CMK (cell line): ENCODE measurements around the gene S100B.

ENCODE experiments used
- DNase-seq: peaks from one replicate; pipeline ENCODE4 v3.0.0-alpha.2; 2010; ENCODE audit warnings: low read depth

S100B gene

GRCh38 chr21:46627726-46628125, 22.8 kb upstream of the S100B start:
- DNase-seq, result no peak

GRCh38 chr21:46626975-46627501, 22.2 kb upstream of the S100B start:
- DNase-seq, result no peak

DNA sequence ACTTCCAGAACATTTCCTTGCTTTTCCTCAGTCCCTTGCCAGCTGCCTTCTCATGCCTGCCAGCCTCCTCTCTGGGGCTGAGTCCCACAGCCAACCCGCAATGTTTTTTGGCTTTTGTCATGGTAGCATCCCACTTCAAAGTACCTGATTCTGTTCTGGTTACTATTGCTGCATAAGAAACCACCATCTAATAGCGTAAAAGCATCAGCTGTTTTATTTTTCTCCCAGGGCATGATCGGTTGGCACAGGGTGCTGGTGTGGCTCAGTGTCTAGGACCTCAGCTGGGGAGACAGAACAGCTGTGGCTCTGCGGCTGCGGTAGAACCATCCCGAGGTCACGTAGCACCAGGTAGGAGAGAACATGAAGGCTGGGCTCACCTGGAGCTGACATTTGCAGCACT, 21.7 kb upstream of the S100B start:
- no peak for DNase-seq

DNA sequence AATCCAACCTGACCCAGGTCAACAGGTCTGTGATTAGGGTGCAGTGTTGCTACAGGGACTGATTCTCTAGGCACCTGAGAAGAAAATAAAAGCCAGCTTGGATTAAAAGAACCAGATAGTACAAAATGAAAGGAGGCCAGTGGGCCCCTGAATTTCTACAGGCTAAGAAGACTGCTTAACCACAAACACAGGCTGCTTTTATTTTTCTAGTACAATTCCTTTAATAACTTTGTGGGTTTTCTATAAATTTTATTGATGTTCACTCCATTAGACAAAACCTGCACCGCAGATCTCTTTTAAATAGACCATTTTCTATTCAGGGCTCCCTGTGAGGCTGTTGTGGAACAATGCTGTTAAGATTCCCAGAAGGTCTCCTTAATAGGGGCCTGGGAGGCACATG, 20.9 kb upstream of the S100B start:
- DNase-seq, result no peak

- no peak for DNase-seq
These were observed 19.2 kb upstream of the S100B start for GRCh38 chr21:46624050-46624449.

GRCh38 chr21:46622226-46622625, 17.3 kb upstream of the S100B start:
- peak; percentile 73 for DNase-seq

DNA sequence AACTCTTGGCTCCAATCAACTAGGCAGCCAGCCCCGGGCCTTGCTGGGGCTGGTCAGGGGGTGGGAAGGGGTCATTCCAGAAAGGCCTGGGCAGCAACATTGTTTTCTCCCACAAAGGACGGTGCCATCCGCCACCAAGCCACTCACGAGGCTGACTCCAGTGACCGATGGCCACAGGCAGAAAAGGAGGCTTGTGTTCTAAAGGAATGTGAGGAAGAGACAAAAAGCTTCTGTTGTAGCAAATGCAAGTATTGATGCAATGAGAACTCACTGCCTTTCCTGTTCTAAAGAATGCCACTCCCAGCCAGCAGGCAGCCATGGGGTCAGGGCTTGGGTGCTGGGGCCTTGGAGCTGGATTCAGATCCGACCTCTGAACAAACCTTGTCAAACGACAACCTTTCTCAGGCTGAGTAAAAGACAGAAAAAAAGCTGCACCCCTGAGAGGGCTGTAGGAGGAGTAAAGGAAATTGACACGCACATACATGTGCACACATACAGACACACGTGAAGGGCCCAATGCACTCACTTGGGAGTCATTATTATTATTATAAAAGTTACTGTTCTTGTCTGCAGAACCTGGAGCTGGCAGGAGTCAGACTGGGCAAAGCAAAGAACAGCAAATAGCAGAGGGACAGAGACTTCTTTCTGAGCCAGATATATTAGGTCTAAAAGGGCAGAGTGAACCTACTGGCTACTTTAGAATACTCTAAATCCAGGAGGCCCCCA, 16.7 kb upstream of the S100B start:
- no peak for DNase-seq

DNA sequence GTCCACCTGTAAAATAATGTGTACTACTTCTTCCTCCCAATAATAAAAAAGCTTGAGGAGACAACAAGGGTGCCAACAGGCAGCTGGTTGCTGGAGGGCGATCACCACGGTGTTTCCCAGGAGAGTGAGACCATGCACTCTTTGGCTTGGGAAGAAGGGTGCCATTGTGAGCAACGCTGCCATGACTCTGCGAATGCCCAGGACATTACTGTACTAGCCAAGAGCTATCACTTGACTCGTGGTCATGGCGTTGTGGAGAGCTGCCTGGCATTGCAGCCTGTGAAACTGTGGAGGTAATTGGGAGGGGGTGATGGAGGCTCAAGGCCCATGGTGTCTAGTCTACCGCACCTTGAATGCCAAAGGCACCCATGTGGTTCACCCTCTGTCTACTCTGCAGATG, 16.0 kb upstream of the S100B start:
- no peak for DNase-seq

- no peak for DNase-seq
These were observed 15.0 kb upstream of the S100B start for GRCh38 chr21:46619846-46620245.

DNA sequence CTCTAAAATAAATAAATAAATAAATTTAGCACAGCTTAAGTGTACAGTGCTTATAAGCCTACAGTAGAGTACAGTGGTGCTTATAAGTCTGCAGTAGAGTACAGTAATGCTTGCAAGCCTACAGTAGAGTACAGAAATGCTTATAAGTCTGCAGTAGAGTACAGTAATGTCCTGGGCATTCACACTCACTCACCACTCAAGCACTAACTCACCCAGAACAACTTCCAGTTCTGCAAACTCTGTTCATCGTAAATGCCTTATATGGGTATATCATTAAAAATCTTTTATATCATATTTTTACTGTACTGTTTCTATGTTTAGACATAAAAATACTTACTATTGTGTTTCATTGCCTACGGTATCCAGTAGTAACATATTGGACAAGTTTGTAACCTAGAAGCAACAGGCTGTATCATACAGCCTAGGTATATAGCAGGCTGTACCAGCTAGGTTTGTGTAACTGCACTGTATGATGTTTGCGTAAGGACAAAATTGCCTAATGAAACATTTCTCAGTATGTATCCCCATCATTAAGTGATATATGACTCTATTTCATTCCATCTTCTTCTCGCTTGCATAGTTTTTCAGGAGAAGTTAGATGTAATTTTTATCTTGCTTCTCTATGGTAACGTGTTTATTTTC, 14.0 kb upstream of the S100B start:
- no peak for DNase-seq

GRCh38 chr21:46617267-46618051, 12.6 kb upstream of the S100B start:
- no peak for DNase-seq

DNA sequence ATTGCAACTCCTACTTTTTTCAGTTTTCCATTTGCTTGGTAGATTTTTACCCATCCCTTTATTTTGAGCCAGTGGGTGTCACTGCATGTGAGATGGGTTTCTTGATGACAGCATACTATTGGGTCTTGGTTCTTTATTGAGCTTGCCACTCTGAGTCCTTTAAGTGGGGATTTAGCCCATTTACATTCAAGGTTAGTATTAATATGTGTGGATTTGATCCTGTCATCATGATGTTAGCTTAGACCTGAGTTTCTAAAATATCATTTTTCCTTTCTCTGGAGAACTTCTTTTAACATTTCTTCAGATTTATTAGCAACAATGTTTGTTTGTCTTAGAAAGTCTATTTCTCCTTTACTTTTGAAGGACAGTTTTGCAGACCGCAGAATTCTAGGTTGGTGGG, 11.8 kb upstream of the S100B start:
- DNase-seq, result no peak

- no peak for DNase-seq
These were observed 11.2 kb upstream of the S100B start for GRCh38 chr21:46616050-46616449.

DNA sequence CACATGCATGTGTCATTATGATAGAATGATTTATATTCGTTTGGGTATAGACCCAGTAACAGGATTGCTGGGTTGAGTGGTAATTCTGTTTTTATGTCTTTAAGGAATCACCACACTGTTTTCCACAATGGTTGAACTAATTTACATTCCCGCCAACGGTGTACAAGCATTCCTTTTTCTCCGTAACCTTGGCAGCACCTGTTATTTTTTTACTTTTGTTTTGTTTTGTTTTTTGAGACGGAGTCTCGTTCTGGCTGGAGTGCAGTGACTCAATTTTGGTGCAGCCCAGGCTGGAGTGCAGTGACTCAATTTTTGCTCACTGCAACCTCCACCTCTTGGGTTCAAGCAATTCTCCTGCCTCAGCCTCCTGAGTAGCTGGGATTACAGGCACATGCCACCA, 8.5 kb upstream of the S100B start:
- DNase-seq, result no peak

DNA sequence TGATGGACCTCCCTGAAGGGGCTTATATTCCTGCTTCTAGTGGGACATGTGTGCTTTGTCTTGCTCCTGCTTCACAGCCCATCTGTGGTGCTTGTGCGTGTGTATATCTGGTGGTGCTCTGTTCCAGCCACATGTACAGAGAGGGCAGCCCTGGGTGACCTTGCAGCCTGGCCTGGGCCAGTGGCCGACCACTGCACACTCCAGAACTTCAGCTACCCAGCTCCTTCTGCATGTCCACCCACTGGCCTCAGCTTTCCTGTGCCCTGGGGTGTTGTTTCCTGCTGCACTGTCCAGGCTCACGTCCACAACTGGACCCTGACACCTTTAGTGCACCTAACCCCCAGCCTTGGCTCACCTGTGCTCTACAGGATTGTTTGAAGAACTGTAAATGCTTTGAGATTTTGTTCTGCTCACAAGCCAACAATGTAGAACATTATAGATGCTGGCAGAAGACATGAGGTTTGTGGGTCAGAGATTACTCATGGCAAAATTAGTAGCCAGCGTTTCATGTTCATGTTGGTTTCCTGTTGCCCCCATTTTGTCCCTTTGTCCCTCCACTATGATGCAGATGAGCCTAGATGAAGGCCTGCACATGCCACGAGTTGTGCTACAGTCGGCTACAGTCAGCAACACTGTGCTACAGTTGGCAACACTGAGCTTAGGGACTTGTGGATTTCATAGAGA, 5.3 kb upstream of the S100B start:
- DNase-seq, result no peak

DNA sequence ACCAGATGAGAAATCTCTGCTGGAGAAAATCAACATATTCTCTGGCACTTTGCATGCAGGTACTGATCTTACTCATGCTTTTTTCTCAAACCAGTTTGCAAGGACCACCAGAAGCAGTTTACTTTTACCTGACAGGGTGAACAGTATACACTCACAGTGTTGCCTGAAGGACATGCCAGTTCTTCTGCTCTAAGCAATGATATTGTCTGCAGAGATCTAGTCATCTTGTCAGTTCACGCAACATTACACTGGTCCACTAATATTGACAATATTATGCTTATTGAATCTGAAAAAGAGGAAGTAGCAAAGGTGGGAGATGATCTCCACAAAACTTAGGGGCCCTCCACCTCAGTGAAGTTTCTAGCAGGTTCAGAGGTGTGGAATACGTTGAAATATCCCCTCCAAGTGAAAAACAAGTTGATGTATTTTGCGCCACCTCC, 3.8 kb upstream of the S100B start:
- DNase-seq, result no peak

GRCh38 chr21:46607636-46608035, 2.8 kb upstream of the S100B start:
- no peak for DNase-seq

DNA sequence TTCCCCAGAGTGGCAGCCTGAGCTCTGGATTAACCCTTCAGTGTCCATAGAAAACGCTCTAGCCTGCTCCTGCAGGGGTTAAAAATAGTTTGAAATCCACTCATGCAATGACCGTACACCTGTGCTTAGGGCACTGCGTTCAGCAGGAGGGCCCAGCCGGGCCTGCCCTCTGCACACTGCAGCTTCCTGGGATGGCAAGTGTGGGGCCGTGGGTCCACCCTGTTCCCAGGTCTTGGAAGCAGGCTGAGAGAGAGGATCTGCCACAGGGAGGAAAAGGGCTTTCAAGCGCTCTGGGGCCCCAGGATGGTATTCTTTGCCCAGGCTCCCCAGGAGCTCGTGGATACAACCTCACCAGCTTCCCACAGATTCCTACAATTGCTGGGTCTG, 1.5 kb upstream of the S100B start:
- DNase-seq, result no peak

DNA sequence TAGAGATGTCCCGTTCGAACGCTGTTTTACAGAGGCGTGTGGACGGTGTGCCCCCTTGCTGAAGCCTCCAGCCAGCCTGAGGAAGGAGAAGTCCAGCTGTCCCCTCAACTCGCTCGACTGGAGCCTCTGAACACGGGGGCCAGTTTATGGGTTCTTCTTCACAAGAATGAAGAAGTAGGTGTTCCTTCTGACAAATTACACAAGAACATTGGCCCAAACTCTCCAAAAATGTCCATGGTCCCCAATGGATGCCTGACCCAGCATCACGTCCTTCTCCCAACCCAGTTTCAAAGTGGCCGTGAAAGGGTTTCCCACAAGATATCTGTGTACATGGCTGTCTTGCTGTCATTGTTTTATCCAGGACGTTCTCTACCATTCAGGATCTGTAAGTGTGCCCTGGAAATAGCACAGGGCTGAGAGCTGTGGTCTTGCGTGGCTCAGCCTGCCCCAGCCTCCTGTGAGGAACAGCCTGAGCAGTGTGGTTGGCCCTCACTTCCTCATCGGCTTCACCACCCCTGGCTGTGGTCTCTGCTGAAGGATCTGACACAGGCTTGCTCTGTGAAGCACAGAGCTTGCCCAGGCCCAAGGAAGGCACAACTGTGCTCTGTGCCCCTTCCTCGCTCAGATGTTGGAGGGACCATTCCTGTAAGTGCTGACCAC, 1.0 kb upstream of the S100B start:
- peak; percentile 86 for DNase-seq

DNA sequence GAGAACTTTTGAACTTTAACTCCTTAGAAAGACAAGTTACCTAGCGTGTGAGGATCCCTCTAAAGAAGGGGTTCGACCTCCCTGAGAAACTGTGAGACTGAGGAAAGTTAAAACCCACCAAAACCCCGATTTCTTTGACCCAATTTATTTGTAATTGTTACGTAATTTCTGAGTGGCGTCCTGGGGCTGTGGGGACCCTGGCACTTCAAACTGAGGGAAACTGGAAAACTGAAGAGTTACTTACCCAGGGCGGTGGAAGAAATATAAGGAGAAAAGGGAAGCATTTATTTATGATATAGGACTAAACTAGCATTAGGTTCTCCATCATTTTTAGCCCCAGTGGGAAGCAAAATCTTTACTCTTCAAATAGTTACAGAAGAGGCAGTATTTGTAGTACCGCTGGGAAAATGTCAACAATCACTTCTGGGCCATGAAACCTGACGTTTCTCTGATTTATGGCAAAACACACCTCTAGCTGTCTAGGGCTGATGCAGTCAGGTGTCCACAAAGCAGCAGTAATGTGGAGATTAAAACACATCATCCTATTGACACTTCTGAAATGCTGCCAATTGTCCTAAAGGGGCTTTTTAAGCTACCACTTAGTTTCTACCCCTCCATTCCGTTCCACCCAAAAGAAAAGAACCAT, 430 bp downstream of the S100B start:
- no peak for DNase-seq

DNA sequence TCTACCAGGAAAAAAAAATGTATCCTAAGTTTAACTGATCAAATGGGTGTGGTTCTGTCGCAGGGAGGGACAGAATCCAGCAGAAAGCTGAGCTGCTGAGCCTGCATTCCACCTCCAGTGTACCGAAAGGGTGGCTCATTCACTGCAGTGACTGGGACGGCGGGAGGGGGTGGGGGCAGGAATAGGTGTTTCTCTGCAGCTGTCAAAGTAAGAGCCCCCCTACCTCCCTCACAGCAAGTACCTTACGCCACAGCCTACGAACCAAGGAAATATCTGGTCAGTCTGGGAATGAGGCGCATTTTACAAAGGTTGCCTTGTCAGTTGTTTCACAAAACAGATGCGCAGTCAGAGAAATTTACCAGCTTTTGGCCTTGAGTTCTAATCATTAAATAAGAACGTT, 1.7 kb downstream of the S100B start:
- DNase-seq, result no peak
